Stimulated activated CD4-positive, alpha-beta T cell treated with anti-CD3 and anti-CD28 coated beads, Interleukin-1b, Interleukin-23, amount 100 ng/mL, for 24 hours (primary cell): Measurements from ENCODE around the gene SPDYE16.
"Not testable (repeated sequence)": the region's sequence is repeated elsewhere in the genome, so short reads cannot be mapped to it uniquely, and the experiment has no call there.

Source experiments
- DNase-seq, 4 experiments: peaks; one replicate each; pipeline ENCODE4 v3.0.0-alpha.2; 2020; ENCODE audit warnings: low read depth in 4 of 4, low spot score in 1 of 4

Gene SPDYE16

DNA sequence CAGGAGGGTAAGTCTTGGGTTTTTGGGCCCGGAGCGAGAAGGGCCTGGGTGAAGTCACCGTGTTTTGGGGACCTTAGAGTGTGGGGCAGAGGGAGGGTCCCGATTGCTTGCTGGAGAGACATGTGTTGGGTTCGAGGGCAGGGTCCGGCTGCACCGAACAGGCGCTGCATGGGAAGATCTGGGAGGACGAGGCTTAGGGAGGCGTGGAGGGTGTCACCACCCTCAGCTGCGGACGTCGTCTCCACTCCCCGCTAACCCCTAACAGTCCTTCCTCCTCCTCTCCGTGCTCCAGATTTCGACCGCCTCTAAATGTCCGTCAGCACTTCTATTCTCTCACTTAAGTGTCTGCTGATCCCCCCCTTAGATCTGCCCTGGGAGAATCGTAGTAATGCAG lies 6.8 kb upstream of the SPDYE16 start:
- not testable (repeated sequence) for DNase-seq

DNA sequence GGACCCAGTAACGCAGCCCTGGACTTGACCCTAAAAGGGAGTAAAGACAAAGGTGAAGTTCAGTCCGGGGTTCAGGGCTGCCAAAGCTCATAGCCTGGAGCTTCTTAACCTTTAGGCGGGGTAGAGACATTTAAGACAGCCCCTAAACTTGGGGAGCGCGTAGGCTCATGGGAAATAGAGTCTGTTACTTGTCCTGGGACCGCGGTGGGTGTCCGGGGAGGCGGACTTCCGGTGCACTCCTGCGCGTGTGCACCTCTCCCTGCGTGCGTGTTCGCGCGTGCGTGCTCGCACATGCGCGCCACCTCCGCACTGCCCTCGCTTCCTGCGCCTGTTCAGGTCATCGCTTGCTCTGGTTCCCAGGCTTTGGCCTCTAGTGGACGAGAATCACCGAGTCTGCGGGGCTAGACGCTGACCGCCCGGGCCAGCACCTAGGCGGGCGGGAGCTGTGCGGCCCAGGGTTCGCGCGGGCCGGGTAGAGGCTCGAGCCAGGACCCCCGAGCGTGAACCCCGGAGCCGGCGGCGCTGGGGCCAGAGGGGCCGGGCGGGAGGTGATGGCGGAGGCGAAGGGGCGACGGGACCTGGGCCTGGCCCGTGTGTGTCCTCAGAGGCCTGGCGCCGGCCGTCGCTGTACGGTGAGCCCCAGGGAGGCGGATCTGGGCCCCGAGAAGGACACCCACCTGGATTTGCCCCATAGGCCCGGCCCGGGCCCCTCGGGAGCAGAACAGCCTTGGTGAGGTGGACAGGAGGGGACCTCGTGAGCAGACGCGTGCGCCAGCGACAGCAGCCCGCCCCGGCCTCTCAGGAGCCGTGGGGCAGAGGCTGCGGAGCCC lies 6.1 kb upstream of the SPDYE16 start:
- peak; percentile 62 to 80 (median 75) for DNase-seq

DNA sequence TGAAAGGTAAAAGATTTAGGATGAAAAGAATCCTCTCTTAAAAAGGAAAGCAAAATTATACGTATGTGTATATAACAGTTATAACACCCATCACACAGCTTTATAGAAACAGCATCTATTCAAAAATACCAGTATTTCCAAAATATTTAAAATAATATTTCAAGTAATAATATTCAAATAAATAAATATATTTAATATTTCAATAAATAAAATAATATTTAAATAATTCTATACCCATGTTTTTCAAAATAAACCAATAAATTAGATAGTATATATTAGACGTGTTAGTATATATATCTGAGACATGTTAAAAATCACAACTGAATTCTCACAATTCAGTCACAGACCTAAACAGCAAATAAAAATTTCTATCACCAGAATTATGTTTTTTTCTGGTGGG lies 11.5 kb downstream of the SPDYE16 start:
- not testable (repeated sequence) for DNase-seq

DNA sequence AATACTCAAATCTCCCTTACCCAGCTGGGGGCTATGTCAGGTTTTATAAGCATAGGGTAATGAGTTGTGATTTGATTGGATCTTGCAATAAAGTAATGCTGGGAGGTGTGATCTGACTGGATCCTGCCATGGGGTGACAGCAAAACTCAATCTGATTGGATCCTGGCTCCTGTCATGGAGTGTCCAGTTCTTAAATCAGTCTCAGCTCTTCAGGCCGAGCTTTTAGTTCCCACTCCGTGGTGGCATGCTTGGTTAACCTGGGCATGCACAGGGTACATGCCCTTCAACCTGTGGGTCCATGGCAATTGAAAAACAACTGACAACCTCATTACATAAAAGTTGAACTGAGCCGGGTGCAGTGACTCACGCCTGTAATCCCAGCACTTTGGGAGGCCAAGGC lies 16.9 kb downstream of the SPDYE16 start:
- not testable (repeated sequence) for DNase-seq

DNA sequence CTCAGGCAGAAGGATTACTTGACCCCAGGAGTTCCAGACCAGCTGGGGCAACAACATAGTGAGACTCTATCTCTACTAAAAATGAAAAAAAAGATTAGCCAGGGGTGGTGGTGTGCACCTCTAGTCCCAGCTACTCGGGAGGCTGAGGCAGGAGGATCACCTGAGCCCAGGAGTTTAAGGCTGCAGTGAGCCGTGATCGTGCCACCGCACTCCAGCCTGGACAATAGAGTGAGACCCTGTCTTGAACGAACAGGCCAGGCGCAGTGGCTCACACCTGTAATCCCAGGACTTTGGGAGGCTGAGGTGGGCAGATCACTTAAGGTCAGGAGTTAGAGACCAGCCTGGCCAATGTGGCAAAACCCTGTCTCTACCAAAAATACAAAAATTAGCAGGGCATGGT lies 26.2 kb downstream of the SPDYE16 start:
- DNase-seq = not testable (repeated sequence)

DNA sequence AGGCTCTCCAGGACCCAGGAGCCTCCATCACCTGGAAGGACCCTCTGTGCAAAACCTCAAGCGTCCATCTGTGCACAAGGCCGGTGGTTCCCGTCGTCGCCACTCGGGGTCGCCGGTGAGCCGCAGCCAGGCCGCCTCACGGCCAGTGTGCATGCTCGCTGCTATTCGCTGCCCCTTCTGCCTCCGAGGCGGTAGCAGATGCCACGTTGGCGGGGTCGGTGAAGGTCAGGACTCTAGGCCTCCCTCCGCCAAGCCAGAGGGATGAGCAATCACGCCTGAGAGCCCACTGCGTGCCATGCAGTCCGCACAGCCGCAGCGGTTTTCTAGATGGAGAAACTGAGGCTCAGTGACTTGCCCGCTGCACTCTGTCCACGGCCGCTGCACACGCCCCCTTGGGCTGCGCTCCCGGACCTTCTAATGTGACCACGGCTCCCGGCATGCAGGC lies 27.1 kb downstream of the SPDYE16 start:
- DNase-seq = no peak

DNA sequence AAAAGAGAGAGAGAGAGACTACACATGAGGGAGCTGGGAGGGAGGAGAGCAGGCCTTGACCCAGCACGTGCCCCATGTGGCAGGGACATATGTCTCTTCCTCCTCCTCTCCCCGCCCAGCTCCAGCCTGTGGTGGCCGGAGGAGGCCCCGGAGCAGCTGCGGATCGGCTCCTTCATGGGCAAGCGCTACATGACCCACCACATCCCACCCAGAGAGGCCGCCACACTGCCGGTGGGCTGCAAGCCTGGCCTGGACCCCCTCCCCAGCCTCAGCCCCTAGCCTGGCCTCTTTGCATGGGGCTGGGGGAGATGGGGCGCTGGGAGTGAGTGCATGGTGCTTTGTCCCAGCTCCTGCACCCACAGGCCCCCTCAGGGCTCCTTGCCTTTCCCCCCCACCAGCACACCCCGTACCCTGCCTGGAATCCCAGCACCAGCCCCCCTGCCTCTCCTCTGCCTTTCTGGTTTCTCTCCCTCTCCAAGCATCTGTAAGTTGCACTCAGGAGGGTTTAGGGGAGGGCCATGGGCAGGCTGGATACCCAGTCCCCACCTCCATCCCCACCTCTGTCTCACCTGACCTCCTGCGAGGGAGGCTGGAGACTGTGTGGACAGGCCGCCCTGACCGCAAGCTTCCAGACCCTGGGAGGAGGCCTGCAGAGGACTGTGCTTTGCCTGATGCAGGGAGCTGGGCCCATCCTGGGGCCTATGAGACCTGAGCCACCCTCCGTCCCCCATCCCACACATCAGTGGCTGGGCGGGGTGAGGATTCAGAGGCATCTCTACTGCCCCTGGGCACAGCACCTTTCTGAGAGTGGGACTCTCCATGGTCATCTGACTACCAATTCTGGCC lies 27.9 kb downstream of the SPDYE16 start:
- DNase-seq = no peak

DNA sequence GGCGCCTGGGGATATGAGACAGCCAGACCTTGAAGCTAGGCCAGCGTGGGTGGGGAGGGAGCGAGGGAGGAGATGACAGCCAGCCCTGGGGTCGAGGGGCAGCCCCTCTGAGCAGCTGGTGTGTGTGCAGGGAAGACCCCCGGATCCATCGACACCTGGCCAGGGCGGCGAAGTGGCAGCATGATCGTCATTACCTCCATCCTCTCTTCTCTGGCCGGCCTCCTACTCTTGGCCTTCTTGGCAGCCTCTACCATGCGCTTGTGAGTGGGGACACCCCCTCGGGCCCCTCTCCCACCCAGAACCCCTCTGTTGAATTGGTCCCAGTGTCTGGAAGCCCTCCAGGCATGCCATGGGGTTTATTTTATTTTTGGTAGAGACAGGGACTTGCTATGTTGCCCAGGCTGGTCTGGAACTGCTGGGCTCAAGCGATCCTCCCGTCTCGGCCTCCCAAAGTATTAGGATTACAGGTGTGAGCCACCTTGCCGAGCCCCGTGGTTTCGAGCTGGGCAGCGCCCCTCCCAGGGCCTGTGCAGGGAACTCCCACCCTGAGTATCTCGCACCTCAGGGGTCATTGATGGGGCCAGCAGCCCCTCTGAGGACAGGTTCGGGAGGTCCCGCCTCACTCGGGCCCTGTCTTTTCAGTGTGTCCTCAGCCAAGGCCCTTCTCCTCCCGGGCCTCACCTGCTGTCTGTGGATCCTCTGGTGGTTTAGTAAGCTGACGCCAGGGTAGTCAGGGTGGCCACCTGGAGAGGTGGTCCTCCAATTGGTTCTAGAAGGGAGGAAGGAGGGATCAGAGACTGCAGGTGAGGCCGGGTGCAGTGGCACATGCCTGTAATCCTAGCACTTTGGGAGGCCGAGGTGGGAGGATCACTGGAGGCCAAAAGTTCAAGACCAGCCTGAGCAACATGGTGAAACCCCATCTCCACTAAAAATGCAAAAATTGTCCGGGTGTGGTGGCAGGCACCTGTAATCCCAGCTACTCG lies 29.0 kb downstream of the SPDYE16 start:
- DNase-seq = no peak

DNA sequence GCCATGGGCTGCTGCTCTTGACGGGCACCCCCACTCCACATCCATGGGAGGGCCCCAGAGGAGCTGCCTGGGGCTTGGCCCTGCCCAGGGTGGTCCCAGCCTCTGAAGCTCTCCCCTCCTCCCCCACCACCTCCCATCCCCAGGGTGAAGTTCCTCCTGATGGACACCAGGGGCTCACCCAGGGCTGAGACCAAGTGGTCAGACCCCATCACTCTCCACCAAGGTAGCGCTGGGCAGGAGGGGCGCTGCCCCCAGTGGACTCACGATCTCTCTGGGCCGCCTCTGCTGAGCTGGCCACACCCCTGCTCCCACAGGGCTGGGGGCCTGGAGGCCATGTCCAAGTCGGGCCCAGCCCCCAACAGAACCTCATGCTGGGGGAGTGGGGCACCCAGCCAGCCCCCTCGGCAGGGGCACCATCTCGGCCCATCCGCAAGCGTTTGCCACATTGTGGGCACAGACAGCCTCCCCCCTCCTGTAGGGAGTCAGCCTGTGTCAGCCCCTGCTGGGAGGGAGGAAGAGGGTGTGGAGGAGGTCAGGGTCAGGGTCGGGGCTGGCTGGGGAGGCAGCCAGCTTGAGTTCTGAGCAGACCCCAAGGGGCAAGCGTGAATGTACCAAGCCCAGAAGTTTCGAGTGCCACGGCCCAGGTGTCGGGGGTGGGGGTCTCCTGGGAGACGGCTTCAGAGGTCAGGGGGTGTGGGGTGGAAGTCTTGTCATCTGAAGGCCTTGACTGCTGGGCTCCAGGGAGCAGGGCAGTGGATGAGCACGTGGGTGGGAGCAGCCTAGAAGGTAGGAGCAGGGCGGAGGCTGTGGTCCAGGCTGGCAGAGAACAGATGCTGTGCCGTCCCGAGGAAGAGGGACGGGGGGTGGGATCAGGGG lies 29.9 kb downstream of the SPDYE16 start:
- DNase-seq = no peak

DNA sequence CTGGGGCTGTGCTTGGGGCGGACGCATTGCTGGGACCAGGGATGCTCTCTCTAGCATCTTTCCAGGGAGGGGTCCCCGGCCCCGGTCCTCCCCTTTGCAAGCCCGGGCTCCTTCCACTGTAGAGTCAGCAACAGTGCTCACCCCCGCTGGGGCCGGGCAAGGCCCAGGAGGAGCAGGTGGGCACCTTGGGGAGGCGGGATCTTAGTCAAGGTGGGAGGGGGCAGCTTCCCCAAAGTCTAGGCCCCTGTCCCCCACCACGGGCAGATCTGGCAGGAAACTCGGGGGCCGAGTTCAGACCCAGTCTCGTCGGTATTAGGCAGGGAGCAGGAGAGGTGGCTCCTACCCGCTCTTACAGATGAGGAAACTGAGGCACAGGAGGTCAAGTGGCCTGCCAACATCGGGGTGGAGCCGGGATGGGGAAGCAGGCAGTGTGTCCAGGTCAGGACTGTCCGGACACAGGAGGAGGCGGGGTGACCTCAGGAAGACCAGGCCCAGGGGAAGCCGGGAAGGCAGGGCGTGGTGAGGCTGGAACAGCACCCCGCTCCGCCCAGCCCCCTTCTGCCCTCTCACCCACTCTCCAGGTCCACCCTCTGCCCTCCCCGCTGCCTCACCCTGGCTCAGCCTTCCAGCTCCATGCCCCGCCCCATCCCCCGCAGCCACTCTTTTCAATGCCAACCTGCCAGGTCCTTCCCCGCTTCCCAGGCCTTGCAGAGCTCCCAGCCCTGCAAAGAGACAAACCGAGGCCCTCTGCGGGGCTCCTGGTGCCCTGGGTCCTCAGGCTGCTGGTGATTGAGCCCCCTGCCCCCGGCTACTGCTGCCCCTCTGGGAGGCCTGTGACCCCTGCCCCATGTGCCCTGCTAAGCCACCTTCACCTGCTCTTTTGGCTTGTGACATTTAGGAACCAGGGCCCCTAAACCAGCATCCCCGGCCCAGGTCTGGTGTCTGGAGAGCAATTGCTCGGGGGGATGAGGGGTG lies 30.9 kb downstream of the SPDYE16 start:
- DNase-seq = not testable (repeated sequence)

DNA sequence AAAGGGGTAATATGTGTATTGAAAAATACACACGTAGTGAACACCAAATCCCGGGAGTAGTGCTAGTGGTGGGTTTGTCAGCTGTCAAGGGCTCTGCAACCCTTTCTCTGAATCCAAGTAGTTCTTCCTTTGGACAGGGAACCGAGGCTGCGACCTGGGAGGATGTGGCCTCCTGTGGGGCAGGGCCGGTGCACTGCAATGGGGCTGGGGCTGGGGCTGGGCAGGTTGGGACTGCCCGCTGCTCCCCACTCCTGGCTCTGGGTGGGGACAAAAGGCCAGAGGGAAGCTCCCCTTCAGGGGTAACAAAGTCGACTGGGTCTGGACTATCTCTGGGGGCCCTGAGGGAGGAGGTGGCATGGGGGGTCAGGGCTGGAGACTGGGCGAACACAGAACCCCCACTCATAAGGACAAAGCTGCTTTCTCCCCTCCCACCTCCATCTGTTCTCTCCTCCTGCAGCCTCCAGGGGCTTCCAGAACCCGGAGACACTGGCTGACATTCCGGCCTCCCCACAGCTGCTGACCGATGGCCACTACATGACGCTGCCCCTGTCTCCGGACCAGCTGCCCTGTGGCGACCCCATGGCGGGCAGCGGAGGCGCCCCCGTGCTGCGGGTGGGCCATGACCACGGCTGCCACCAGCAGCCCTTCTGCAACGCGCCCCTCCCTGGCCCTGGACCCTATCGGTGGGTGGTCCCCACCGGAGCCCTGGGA lies 31.7 kb downstream of the SPDYE16 start:
- DNase-seq = not testable (repeated sequence)

DNA sequence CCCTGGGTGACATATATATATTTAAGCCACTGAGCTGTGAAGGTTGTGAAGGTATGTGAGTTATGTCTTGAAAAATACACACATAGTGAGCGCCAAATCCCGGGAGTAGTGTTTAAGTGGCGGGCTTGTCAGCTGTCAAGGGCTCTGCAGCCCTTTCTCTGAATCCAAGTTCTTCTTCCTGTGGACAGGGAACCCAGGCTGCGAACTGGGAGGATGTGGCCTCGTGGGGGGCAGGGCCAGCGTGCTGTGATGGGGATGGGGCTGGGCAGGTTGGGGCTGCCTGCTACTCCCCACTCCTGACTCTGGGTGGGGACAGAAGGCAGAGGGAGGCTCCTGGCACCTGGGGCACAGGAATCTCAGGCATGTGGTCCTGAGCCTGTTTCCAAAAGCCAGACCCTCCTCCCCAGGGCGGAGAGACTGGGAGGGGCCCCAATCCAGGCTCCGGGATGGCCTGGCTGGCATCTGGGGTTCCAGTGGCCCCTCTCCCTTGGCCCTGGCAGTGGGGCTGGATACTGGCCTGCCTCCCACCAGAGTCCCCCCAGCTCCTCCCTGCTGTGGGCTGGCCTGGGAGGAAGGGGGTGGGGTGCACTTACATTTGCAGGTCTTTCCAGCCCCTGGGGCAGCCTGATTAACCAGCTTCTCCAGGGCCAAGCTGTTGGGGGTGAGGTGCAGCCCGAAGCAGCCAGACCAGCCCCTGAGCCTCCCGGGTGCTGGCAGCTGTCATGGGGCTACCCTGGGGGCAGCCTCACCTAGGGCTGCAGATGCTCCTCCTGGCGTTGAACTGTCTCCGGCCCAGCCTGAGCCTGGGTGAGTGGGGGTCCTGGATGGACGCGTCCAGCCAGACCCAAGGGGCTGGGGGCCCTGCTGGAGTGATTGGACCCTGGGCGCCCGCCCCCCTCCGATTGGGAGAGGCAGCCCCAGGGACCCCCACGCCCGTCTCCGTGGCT lies 32.9 kb downstream of the SPDYE16 start, which contains the start of gene UPK3B:
Gene UPK3B (plus strand): TSS at position 622 of the 947 bp plus-strand sequence. CDS start 101 bp downstream, at position 723.
- no peak for DNase-seq

DNA sequence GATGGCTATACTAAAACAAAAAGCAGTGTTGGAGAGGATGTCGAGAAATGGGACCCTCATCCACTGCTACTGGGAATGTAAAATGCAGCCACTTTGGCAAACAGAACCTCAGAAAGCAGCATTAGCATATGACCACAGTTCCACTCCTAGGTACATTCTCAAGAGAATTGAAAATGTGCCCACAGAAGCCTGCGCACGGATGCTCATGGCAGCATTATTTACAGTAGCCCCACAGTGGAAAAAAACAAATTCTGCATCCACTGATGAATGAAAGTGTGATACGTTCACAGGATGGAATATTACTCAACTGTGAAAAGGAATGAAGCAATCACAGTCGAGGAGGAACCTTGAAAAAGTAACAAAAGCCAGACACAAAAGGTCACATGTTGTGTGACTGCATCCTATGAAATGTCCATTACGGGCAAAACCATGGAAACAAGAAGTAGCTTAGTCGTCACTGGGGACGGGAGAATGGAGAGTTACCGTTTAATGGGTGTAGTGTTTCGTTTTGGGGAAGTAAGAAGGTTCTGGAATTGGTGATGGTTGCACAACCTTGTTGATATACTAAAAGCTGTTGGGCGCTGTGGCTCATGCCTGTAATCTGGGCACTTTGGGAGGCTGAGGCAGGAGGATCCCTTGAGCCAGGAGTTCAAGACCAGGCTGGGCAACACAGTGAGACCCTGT lies 35.2 kb downstream of the SPDYE16 start:
- no peak for DNase-seq

DNA sequence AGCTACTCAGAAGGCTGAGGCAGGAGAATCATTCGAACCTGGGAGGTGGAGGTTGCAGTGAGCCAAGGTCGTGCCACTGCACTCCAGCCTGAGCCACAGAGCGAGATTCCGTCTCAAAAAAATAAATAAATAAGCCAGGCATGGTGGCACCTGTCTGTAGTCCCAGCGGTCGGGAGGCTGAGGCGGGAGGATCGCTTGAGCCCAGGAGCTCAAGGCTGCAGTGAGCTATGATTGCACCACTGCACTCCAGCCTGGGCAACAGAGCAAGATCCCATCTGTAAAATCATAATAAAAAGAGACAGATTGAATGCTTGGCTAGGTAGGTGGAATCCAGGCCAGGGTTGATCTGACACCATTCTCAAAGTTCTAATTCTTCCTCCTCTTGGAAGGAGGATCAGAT lies 36.5 kb downstream of the SPDYE16 start:
- DNase-seq = not testable (repeated sequence)

DNA sequence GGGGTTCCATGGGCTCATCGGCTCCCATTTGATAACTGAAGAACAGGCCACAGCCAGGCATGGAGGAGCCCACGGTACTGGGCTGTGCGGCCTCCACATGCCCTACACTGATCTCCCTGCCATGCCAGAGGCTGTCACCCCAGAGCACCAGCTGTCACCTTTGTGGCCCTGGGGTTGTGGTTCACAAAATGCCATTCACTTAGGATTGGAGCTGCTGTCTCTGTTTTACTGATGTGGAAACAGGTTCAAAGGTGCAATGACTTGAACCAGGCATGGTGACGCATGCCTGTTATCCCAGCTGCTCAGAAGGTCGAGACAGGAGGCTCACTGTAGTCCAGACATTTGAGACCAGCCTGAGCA lies 37.0 kb downstream of the SPDYE16 start:
- DNase-seq = no peak
